ENCODE data around the gene XPO6.

- TF ChIP-seq POLR2AphosphoS5 (IDR thresholded peaks at IDR 0.05; ENCODE audit: low read depth, low read length) (no peak), CTCF (IDR thresholded peaks at IDR 0.05 in 2 of 3, conservative IDR thresholded peaks at IDR 0.05 in 1 of 3; ENCODE audit: borderline replicate concordance in 1 of 3, insufficient read depth in 1 of 3, low read depth in 2 of 3, low read length in 2 of 3) (no peak), POLR2A (IDR thresholded peaks at IDR 0.05; ENCODE audit: borderline replicate concordance, extremely low read depth, insufficient read depth, insufficient read length) (no peak), SP1 (IDR thresholded peaks at IDR 0.05; ENCODE audit: low read depth) (no peak), REST (IDR thresholded peaks at IDR 0.05; ENCODE audit: low read depth) (no peak), RAD21 (IDR thresholded peaks at IDR 0.05; ENCODE audit: low read depth) (no peak), TCF7L2 (IDR thresholded peaks at IDR 0.05; ENCODE audit: borderline replicate concordance, extremely low read depth, insufficient read depth, insufficient read length) (no peak), EZH2 (IDR thresholded peaks at IDR 0.05) (no peak), JUND (IDR thresholded peaks at IDR 0.05) (no peak)
- TF ChIP-seq, protein P1, sequence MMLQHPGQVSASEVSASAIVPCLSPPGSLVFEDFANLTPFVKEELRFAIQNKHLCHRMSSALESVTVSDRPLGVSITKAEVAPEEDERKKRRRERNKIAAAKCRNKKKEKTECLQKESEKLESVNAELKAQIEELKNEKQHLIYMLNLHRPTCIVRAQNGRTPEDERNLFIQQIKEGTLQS (IDR thresholded peaks at IDR 0.05) = no peak
Observed at GRCh38 chr16:28195859-28196258, 15.9 kb downstream of the XPO6 start.

All from HCT116 (cell line).